ENCODE results near the gene ANKRD52. TPM values are rescaled to one million over a fixed set of nuclear protein-coding genes. Genes with fewer than 3 reads are reported as not detected.

Gene ANKRD52
- total RNA-seq, 6 experiments from 2014 or later, result 10.6 to 16.1 (median 12.2) TPM

DNA sequence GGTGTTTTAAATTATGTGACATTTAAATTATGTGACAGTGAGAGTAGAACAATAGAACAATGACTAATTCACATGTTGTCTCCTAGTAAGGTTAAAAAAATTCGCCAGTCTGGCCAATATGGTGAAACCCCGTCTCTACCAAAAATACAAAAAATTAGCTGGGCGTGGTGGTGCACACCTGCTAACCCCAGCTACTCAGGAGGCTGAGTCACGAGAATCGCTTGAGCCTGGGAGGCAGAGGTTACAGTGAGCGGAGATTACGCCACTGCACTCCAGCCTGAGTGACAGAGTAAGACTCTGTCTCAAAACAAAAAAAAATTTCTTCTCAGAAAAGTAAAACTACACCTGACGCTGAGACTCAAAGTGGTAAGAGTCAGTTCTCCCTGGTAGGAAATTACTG, 39.2 kb upstream of the ANKRD52 start:
- intact Hi-C loops (cut with DNase I), result no loop called here
- no peaks in the 10 kb centered on the region for H3K9me3 ChIP-seq
- WGBS (ENCODE audit: insufficient coverage, low coverage, low lambda C conversion rate, missing lambda C conversion rate), result 78% methylated on average over 8 of the region's 8 CpGs

DNA sequence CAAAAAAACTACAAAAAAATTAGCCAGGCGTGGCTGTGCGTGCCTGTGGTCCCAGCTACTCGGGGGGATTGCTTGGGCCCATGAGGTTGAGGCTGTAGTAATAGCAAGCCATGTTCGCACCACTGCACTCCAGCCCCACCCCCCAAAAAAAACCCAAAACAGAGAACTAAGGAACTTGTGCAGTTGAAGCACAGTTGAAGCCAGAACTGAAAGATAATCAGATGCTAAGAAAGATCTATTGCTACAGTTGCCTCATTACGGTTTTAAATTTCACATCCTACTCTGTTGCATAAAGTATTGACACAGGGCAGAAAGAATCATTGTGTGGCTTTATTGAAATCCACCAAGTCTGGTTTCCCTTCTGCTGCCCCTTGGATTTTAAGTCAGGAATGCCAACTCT, 38.1 kb upstream of the ANKRD52 start:
- no peak for DNase-seq
- Histone ChIP-seq H3K27ac (no peak overlapping the region), H3K36me3 (peaks cover 0 to 8% (median 1%) of the 10 kb centered on the region in 4 donors), H3K4me3 (no peak overlapping the region), H3K4me1 (peaks cover 0 to 77% (median 14%) of the 10 kb centered on the region in 4 donors), H3K9me3 (no peaks in the 10 kb centered on the region), H3K27me3 (no peaks in the 10 kb centered on the region)
- 38% methylated on average over 3 of the region's 5 CpGs for WGBS (ENCODE audit: insufficient coverage, low coverage, low lambda C conversion rate, missing lambda C conversion rate)
- intact Hi-C loops (cut with DNase I), result no loop called here
- ATAC-seq, result no peak
- TF ChIP-seq POLR2A (IDR thresholded peaks at IDR 0.05), result no peak
- TF ChIP-seq, protein P1, sequence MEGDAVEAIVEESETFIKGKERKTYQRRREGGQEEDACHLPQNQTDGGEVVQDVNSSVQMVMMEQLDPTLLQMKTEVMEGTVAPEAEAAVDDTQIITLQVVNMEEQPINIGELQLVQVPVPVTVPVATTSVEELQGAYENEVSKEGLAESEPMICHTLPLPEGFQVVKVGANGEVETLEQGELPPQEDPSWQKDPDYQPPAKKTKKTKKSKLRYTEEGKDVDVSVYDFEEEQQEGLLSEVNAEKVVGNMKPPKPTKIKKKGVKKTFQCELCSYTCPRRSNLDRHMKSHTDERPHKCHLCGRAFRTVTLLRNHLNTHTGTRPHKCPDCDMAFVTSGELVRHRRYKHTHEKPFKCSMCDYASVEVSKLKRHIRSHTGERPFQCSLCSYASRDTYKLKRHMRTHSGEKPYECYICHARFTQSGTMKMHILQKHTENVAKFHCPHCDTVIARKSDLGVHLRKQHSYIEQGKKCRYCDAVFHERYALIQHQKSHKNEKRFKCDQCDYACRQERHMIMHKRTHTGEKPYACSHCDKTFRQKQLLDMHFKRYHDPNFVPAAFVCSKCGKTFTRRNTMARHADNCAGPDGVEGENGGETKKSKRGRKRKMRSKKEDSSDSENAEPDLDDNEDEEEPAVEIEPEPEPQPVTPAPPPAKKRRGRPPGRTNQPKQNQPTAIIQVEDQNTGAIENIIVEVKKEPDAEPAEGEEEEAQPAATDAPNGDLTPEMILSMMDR (IDR thresholded peaks at IDR 0.05), result no peak

More for the DNA sequence above, 39.2 kb upstream of the ANKRD52 start:
- Histone ChIP-seq H3K36me3 (peaks cover 0 to 5% (median 0%) of the 10 kb centered on the region in 4 donors), H3K4me3 (no peak overlapping the region), H3K27ac (peak overlapping the region in 1 of 3 donors; percentile 3), H3K27me3 (no peaks in the 10 kb centered on the region), H3K4me1 (peaks cover 0 to 76% (median 18%) of the 10 kb centered on the region in 4 donors)
- ATAC-seq (no peak), DNase-seq (no peak)
- TF ChIP-seq POLR2A (IDR thresholded peaks at IDR 0.05), result no peak
- TF ChIP-seq, protein P1 (IDR thresholded peaks at IDR 0.05), result no peak

DNA sequence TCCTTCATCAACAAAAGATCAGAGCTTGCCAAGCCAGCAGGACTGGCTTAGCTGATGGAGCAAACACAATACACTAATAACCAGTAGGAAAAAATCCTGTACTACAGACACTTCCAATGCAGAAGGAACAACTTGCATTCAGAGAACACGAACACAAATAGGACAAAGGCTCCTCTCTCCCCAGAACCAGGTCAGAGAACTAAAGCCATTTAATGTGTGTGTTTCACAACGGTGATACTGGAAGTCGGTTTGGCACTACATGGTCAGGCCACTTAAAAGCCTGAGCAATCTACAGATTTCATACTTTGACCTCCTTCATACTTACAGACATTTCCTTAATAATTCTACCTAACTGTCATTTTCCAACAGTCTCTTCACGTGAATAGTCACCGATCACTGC, 35.6 kb upstream of the ANKRD52 start:
- intact Hi-C loops (cut with DNase I), result no loop called here
- H3K4me3 ChIP-seq, result no peak overlapping the region
- 49% methylated on average over 5 of the region's 5 CpGs for WGBS (ENCODE audit: insufficient coverage, low coverage, low lambda C conversion rate, missing lambda C conversion rate)
- TF ChIP-seq POLR2A (IDR thresholded peaks at IDR 0.05), result no peak
- TF ChIP-seq, protein P1 (IDR thresholded peaks at IDR 0.05), result no peak
- DNase-seq (no peak), ATAC-seq (peak in 3 of 4 donors; percentile 50 to 60 (median 57))
- H3K9me3 ChIP-seq, result no peaks in the 10 kb centered on the region
- no peak overlapping the region for H3K27ac ChIP-seq
- no peaks in the 10 kb centered on the region for H3K27me3 ChIP-seq
- H3K36me3 ChIP-seq, result peaks cover 0 to 19% (median 4%) of the 10 kb centered on the region in 4 donors
- peaks cover 0 to 75% (median 7%) of the 10 kb centered on the region in 4 donors for H3K4me1 ChIP-seq

DNA sequence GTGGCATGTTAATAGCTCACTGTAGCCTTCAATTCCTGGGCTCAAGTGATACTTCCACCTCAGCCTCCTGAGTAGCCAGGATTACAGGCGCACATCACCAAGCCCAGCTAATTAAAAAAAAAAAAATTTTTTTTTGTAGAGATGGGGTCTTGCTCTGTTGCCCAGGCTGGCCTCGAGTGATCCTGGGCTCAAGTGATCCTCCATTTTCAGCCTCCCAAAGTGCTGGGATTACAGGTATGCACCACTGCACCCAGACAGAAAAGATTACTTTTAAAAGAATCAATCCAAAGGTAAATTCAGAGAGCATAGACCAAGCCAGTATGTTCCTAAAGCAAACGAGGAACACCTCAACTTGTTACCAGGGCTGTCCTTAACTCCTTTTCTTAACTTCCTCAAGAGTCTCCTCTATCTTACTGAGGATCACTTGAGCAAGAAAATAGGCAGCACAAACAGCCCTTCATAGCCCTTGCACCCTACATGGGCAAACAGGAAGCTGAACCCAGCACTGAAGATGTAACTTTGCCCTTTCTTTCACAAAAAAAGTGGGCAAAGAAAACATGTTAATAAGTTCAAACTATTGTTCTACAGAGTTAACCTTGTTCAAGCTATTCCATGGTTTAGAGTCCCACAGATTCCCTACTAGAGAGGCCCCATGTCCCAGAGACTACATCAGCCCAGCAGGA, 30.7 kb upstream of the ANKRD52 start:
- H3K36me3 ChIP-seq, result peaks cover 0 to 33% (median 12%) of the 10 kb centered on the region in 4 donors
- WGBS (ENCODE audit: insufficient coverage, low coverage, low lambda C conversion rate, missing lambda C conversion rate), result 66% methylated on average over 3 of the region's 3 CpGs
- DNase-seq (no peak), ATAC-seq (no peak)
- intact Hi-C loops (cut with DNase I), result no loop called here
- no peaks in the 10 kb centered on the region for H3K27me3 ChIP-seq
- no peak overlapping the region for H3K27ac ChIP-seq
- no peak overlapping the region for H3K4me3 ChIP-seq
- H3K9me3 ChIP-seq, result no peaks in the 10 kb centered on the region
- TF ChIP-seq, protein P1 (IDR thresholded peaks at IDR 0.05), result no peak
- TF ChIP-seq POLR2A (IDR thresholded peaks at IDR 0.05), result no peak
- peaks cover 0 to 75% (median 14%) of the 10 kb centered on the region in 4 donors for H3K4me1 ChIP-seq
